ENCODE measurements around the gene FAM3D.

Gene FAM3D

GRCh38 chr3:58661836-58662420 lies 4.6 kb downstream of the FAM3D start:
- H3K4me2 ChIP-seq = no peak overlapping the region
- no peaks in the 10 kb centered on the region for H4K20me1 ChIP-seq (ENCODE audit: insufficient read depth)
- no peaks in the 10 kb centered on the region for H3K27me3 ChIP-seq (ENCODE audit: insufficient read depth, low read depth)
- no peak overlapping the region for H2AFZ ChIP-seq (ENCODE audit: low read depth)
- no peaks in the 10 kb centered on the region for H3K4me1 ChIP-seq (ENCODE audit: low read depth, poor library complexity, severe bottlenecking)
- H3K79me2 ChIP-seq (ENCODE audit: insufficient read depth, low read depth) = no peaks in the 10 kb centered on the region
- no peak overlapping the region for H3K27ac ChIP-seq
- no peak for TF ChIP-seq CTCF (conservative IDR thresholded peaks at IDR 0.05; ENCODE audit: low read depth, low read length)
- H3K9ac ChIP-seq = no peak overlapping the region
- H3K4me3 ChIP-seq (IDR thresholded peaks at IDR 0.05; ENCODE audit: insufficient read depth, low read depth, low read length) = no peak overlapping the region
- H3K36me3 ChIP-seq (ENCODE audit: insufficient read depth) = no peaks in the 10 kb centered on the region

- Histone ChIP-seq H3K36me3 (ENCODE audit: insufficient read depth) (no peaks in the 10 kb centered on the region), H3K27ac (no peak overlapping the region), H3K4me2 (no peak overlapping the region), H3K4me3 (IDR thresholded peaks at IDR 0.05; ENCODE audit: insufficient read depth, low read depth, low read length) (no peak overlapping the region), H3K79me2 (ENCODE audit: insufficient read depth, low read depth) (no peaks in the 10 kb centered on the region), H2AFZ (ENCODE audit: low read depth) (no peak overlapping the region), H3K9ac (no peak overlapping the region), H4K20me1 (ENCODE audit: insufficient read depth) (no peaks in the 10 kb centered on the region), H3K27me3 (ENCODE audit: insufficient read depth, low read depth) (no peaks in the 10 kb centered on the region), H3K4me1 (ENCODE audit: low read depth, poor library complexity, severe bottlenecking) (no peaks in the 10 kb centered on the region)
- no peak for TF ChIP-seq CTCF (conservative IDR thresholded peaks at IDR 0.05; ENCODE audit: low read depth, low read length)
These were observed 5.6 kb downstream of the FAM3D start for GRCh38 chr3:58660998-58661397.

- Histone ChIP-seq H4K20me1 (ENCODE audit: insufficient read depth) (no peaks in the 10 kb centered on the region), H3K4me3 (IDR thresholded peaks at IDR 0.05; ENCODE audit: insufficient read depth, low read depth, low read length) (no peak overlapping the region), H2AFZ (ENCODE audit: low read depth) (no peak overlapping the region), H3K79me2 (ENCODE audit: insufficient read depth, low read depth) (no peaks in the 10 kb centered on the region), H3K27ac (no peak overlapping the region), H3K9ac (no peak overlapping the region), H3K4me1 (ENCODE audit: low read depth, poor library complexity, severe bottlenecking) (no peaks in the 10 kb centered on the region), H3K36me3 (ENCODE audit: insufficient read depth) (no peaks in the 10 kb centered on the region), H3K27me3 (ENCODE audit: insufficient read depth, low read depth) (no peaks in the 10 kb centered on the region), H3K4me2 (no peak overlapping the region)
- no peak for TF ChIP-seq CTCF (conservative IDR thresholded peaks at IDR 0.05; ENCODE audit: low read depth, low read length)
These were observed 7.4 kb downstream of the FAM3D start for GRCh38 chr3:58659051-58659675.

GRCh38 chr3:58658508-58658907 lies 8.1 kb downstream of the FAM3D start:
- Histone ChIP-seq H3K9ac (no peak overlapping the region), H3K4me2 (no peak overlapping the region), H3K36me3 (ENCODE audit: insufficient read depth) (no peaks in the 10 kb centered on the region), H3K27ac (no peak overlapping the region), H4K20me1 (ENCODE audit: insufficient read depth) (no peaks in the 10 kb centered on the region), H3K4me1 (ENCODE audit: low read depth, poor library complexity, severe bottlenecking) (no peaks in the 10 kb centered on the region), H3K79me2 (ENCODE audit: insufficient read depth, low read depth) (no peaks in the 10 kb centered on the region), H3K27me3 (ENCODE audit: insufficient read depth, low read depth) (no peaks in the 10 kb centered on the region), H3K4me3 (IDR thresholded peaks at IDR 0.05; ENCODE audit: insufficient read depth, low read depth, low read length) (no peak overlapping the region), H2AFZ (ENCODE audit: low read depth) (no peak overlapping the region)
- TF ChIP-seq CTCF (conservative IDR thresholded peaks at IDR 0.05; ENCODE audit: low read depth, low read length) = no peak
